T1000 (cell line): ENCODE measurements around the gene GREM1.

ENCODE experiments used
- DNase-seq: peaks from one replicate; lab custom pipeline; 2025; ENCODE audit warnings: mixed read lengths; lab: John Stamatoyannopoulos, UW

The GREM1 gene

GRCh38 chr15:32781781-32782180 lies 64.0 kb downstream of the GREM1 start:
- DNase-seq = no peak

GRCh38 chr15:32784581-32784980 lies 66.8 kb downstream of the GREM1 start:
- DNase-seq = no peak

GRCh38 chr15:32786906-32787305 lies 69.1 kb downstream of the GREM1 start:
- DNase-seq = no peak

- no peak for DNase-seq
Measured at GRCh38 chr15:32787949-32788348, 70.1 kb downstream of the GREM1 start.

- DNase-seq = no peak
Measured at GRCh38 chr15:32790352-32790999, 72.7 kb downstream of the GREM1 start.

GRCh38 chr15:32792436-32792835 lies 74.6 kb downstream of the GREM1 start:
- no peak for DNase-seq
